HS-27A (cell line): ENCODE results near the gene KIAA1217.
A peak's percentile ranks its signal among the peaks of the same experiment; 100 is the strongest.
"Not testable (repeated sequence)": the region's sequence is repeated elsewhere in the genome, so short reads cannot be mapped to it uniquely, and the experiment has no call there.

Experiments
- DNase-seq: peaks from one replicate; pipeline ENCODE4 v3.0.0-alpha.2; 2012; ENCODE audit warnings: low read depth, missing footprints

Gene KIAA1217

DNA sequence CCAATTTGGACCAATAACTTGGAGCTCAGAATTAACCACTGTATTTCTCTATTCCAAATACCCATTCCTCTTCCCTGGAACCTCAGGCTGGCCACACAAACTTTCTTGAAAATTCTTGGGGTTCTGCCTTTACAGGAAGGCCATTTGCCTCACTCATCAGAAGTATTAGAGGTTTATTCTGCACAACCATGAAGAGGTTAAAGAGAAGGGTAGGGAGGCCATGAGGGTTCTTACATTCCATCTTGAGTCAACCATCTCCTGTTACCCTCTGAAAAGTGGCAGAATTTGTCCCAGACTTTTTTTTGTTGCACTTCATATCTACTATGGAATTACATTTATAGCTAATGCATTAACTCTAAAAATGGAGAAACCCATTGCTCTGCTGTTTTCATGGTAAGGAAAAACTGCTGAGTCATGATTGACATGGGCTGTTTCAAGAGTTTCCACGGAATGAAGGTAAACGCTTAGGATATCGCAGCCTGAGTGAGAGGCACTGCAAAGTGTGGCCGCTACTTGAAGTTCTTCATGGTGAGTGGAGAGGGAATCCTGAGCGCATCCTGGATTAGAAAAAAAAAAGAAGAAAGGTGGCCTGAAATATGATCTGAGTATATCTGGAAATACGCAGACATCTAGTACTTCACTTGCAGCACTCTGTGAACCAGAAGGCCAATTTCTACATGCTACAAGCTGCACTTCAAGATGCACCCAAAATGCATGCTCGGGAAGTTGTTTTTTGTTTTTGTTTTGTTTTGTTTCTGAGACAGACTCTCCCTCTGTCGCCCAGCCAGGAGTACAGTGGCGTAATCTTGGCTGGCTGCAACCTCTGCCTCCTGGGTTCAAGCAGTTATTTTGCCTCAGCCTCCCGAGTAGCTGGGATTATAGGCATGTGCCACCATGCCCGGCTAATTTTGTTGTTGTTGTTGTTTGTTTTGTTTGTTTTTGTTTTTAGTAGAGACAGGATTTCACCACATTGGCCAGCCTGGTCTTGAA is 83.7 kb downstream of the KIAA1217 start:
- DNase-seq = no peak

DNA sequence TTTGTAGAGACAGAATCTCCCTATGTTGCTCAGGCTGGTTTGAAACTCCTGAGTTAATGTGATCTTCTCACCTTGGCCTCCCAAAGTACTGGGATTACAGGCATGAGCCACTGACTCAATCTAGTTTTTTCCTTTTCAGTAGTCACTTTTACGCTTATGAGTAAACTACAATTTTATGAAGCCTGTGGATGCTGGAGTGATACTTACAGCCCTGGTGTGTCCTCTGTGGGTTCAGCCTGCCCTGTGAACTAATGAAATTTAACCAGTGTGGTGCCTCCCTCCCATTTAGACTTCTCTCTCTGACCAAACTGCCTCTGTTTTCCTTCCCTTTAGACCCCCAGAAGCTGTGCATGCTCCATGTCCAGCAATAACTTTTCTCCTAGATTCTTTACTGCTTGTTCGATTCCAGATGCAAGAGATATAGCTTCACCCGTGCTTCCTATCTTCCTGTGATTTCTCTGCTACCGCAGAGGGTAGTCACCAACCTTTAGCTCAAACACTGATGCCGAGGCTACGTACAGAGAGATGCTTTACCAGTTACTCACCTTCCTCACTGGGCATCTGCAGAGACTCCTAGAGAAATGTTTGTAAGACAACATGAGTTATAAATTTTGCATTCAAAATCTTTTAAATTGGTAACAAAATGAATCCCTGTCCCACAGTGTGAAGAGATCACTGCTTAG is 90.8 kb downstream of the KIAA1217 start:
- DNase-seq = peak; percentile 22

DNA sequence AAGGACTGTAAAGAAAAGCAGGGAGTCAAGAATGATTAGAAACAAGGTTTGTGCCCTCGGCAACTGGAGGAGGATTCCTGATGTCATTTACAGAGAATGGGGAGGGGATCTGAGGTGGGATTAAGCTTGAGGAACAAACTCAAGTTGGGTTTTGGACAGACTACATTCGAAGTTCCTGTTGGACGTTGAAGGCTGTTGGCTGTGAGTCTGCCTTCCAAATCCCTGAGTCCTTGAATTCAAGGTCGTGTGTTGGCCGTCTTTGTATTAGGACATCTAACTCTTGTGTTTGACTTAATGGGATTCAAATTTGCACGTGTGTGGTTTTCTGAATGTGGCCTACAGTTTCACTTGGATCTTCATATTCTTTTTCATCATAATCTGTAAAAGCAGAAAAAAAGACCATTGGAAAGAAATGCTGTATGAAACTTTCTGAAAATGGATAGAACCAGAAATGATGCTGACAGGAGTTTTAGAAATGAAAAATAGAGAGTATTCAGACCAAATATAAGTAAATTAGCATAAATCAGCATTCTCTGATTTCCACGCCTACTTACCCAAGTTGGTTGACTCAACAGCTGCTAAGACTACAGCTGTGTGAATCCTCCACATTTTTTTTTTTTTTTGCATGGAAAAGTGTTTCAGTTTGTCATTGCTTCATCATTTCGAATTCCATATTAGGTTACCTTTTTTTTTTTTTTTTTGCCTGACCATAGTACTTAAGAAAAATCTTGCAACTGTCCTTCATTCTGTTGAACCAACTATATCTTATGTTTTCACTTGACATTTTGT is 94.8 kb downstream of the KIAA1217 start:
- no peak for DNase-seq

DNA sequence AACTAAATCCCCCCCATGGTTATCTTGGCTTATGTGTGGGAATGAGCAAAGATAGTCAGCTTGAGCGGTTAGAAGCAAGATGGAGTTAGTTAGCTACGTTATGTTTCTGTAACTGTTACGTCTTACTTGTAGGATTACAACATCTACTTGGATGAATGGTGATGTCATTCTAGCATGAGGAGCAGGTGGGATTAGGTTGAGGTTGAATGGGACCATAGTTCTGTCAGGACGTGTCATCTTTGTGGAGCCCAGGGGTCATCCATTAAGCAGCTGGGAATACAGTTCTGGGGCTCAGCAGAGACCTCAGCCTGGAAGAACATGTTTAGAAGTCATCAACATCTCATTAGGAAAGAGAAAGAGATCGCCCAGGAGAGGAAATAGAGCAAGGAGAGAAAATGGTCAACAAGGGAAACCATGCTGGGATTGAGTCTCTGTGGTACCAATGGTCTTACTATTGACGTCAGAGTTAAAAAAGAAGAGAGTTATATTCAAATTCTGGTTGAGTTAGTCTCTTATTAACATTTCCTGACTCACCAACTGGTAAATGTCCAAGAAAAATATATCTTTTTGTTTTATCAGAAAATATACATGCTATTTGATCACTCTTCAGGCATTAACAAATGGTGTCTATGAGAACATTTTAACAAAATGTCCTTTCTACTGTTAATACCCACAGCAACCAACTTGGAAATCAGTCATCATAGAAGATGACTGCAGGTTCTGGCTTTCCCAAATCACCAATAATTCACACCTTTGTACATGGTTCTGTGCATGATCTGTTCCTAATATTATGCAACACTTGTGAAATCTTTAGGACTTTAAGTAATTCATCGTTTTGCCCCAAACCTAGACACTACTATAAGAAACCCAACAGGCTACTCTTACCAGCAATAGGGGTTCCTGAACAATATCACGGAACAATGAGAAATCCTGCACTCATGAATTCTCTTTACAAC is 96.9 kb downstream of the KIAA1217 start:
- no peak for DNase-seq

DNA sequence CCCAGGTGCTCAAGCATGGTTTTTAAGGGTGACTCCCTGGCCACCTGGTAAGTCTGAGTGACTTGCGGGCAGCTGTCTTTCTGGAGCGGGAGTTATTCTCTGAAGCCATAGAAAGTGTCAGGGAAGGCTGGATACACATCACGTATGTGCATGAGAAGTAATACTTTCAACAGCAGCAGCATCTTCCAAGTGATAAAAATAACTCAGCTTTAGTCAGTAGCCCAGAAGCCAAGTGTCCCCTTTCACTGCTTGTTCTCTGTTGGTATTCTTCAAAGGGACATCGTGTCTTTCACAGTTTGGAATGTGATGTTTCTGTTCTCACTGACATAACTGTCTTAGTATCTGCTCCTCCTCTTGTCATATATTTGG is 97.6 kb downstream of the KIAA1217 start:
- DNase-seq = no peak

DNA sequence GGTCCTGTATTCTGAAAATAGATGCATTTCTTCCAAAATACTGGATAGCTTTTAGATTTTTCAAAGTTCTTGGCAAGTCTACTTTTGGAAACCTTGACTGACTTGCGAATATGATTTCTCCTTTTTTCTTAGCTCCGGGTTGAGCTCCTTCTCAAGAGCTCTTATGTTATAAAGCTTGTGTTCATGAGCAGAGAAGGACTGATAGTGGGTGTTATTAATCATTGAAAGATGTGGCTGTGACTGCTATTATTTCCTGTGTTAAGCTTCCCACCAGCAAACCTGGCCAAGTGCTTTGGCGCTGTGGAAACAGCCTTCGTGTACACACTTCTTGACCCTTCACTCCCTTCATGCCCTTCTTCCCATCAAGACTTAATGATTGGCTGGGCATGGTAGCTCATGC is 98.2 kb downstream of the KIAA1217 start:
- DNase-seq = no peak

DNA sequence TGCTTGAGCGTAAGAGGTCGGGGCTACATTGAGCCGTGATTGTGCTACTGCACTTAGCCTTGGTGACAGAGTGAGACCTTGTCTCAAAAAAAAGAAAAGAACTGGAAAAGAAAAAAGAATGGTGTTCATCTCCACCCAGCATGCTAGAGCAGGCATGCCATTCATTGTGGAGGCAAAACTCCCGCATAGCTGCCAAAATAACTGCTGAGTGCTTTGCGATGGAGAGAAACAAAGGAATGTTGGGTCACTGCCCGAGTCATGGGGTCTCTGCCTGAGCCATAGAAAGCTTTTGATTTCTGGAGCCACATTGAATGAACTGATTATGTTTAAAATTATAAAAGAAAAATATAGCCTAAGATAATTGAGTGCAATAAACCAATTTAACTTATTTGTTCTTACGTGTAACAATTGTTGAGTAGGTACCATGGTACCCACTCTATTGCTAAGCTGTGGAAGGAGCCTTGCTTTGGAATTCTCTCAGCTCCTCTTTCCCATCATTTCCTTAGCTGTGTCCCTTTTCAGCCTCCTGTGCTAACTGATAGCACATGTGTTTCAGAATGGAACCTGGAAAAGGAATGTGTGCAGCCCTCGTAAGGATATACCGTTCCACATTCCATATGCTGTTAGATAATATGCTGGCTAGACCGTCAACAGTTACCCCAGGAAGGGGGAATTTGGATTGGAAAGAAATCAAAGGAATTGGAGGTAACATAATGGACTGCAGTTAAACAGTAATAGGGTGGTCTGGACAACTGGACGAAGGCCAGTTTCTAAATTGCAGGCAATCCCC is 99.0 kb downstream of the KIAA1217 start:
- DNase-seq = no peak

DNA sequence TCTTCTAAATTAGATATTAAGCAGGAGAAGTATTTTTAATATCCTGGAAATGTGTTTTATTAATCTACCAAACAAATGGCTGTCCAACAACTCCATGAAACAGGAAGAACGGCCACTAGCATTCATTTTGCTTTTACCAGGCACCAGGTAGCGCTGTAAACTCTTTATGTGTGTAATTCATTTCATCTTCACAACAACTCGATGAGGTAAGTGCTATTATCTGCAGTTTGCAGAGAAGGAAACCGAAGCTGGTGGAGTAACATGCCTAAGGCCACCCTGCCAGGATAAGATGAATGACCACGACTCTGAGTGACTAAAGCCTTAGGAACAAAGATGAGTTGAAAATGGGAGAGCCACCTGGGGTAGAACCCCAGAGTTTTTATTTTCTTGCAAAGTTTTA is 101.2 kb downstream of the KIAA1217 start:
- DNase-seq = no peak

DNA sequence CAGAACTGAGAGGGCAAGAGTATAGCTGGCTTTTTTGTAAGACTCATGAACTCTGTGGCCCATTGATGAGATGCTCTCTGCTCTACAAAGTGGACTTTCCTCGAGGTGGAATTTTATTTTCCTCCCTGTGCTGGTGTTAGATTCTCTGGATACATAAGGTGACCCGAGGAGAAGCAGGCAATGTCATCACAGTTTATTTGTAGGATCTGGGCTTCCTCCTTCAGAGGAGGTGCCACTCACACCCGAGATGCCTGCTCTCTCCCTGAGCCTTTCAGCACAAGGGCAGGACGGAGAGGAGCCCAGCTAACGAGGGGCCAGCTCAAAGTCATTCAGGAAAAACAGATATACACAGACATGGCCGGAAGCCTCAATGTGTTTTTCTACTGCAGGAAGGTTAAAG is 103.0 kb downstream of the KIAA1217 start:
- no peak for DNase-seq

DNA sequence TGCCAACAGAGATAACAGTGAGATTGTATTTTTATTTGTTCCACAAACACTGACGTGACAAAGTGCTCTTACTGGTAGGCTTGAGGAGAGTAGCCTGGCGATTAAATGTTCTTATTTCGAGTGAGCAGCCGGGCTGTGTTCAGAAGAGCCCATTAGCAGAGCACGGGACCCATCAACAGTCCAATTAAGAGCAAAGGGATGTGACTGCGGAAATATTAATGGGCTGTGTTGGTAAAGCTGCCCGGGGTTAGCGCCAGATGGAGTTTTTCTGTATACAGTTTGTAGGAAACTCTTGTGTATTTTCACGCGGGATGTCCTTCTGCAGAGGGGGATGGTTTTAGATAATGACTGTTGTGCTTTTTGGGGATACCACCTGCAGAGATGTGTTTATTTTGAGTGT is 104.3 kb downstream of the KIAA1217 start:
- DNase-seq = no peak

DNA sequence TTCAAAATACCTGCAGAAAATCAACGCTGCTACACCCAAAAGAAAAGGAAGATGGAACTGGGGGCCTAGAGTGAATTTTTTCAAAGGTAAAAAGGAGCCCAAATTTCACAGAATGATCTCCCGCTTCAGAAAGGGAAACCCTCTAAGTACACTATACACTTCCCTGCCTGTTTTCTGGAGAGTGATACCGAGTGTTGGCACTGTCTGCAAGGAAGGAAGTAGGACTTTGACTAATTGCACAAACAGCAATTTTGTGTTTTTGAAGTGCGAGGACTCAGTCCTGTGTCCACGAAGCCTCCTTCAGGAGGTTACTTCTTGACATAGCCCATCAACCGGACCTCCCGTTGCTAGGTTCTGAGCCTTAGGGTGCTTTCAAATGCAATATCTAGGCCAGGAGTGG is 106.3 kb downstream of the KIAA1217 start:
- DNase-seq = no peak

DNA sequence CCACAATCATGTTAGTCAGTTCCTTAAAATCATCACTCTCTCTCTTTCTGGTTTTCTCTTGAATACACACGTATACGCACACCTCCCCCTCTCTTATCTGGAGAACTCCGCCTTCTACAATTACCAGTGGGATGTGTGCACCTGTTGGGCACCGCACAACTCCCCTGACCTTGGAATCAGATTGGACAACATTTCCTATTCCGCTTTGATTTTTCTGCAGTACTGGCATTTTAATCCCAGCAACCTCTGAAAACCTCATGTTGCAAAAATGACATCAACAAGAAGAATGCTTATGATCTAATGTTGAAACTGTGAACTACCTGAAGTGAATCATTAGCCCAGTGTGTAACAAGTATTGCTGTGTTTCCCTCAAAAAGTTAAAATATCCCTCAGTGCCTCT is 109.6 kb downstream of the KIAA1217 start:
- no peak for DNase-seq

DNA sequence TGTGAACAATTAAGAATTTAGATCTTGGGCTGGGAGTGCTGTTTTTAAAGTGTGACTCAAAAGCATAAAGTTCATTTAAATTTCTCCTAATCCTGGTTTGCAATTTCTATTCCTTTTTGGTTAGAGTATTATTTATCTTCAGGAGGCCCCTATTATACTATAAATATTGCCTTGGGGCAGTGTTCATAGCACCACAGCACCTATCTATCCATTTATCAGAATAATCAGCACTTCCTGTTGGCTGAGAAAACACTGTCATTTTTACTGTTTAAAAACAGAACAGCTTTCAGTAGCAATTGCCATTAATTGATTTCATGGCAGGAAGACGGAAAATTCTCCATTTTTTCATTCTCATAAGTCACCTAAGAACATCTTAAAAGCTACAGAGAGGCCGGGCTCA is 111.4 kb downstream of the KIAA1217 start:
- no peak for DNase-seq

DNA sequence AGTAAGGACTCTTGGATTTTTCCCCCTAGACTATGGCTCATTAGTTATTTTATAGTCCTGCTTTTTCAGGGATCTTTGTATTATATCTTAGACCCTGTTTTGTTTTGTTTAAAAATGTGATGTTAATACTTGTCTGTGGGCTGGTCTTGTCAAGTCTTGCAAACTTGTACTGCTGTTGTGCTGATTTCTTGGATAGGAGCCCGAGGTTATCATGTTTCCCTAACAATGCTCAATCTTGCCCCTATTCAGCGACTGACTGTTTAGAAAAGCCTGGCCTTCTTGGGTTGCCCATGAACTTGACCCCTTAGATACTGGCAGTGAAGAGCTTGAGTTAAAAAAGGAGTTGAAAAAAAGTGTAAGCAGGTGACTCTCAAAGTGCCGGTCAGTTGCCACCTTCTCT is 115.7 kb downstream of the KIAA1217 start:
- no peak for DNase-seq

DNA sequence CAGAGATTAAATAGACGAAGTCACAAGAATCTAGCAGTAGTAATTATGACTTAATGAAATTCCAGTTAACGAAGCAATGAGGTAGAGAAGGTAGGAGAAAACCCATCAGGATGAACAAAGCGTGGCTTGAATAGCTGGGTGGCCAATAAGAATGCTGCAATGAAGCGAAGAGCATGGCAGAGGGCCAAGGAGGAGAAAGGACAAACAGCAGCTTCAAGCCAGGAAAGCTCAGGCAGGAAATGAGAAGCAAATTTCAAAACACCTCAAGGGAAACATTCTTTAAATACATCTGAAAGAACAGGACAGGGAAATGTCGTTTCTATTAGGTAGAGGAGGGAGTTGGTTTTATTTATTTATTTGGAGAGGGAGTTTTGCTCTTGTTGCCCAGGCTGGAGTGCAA is 122.5 kb downstream of the KIAA1217 start:
- no peak for DNase-seq

DNA sequence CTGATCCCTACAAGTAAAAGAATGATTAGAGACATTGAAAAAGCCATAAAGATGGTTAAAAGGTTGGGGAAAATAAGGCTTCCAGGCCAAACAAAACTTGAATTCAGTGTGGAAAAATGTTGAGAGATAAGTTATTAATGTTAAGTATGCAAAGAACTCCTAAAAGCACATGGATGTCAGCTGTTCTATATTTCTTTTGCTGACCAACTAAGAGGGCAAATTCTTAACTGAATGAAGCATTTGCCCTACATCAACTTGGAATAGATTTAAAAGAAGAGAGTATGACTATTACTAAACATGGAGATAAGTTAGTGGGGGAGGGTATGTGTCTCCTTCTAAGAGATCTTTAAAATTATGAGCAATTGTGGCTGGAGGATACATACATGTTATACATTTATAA is 124.8 kb downstream of the KIAA1217 start:
- DNase-seq = no peak

DNA sequence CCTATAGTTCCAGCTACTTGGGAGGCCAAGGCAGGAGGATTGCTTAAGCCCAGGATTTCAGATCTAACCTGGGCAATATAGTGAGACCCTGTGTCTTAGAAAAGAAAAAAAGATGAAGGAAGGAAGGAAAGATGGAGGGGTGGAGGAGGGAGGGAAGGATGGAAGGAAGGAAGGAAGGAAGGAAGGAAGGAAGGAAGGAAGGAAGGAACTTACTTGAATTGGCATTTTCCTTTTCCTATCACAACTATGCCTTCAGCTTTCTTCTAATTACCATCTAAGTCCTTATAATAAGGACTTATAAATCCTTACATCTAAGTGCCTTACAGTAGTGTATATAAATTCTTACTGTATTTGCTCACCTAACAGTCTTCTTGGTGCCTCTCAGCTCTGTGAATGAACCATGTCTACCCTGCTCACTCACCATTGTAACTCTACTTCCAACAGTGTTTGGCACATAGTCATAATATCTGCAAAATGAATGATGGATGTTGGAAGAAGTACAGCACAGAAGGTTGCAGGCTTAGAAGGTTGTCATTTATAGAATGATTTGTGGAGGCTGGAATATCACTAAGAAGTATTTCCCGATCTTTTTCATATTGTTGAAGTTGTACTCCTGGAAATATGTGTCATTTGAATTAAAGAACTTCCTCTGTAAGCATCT is 125.5 kb downstream of the KIAA1217 start:
- no peak for DNase-seq

DNA sequence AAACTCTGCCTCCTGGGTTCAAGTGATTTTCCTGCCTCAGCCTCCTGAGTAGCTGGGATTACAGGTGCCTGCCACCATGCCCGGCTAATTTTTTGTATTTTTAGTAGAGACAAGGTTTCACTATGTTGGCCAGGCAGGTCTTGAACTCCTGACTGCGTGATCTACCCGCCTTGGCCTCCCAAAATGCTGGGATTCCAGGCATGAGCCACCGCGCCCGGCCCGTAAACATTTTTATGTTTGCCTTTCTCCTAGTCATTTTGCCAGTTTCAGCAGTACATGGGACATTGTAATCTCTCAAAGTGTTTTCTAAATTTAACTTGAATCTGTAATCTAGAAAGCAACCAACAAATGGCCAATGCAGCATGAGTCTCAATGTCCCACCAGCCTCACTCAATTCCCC is 128.8 kb downstream of the KIAA1217 start:
- not testable (repeated sequence) for DNase-seq

DNA sequence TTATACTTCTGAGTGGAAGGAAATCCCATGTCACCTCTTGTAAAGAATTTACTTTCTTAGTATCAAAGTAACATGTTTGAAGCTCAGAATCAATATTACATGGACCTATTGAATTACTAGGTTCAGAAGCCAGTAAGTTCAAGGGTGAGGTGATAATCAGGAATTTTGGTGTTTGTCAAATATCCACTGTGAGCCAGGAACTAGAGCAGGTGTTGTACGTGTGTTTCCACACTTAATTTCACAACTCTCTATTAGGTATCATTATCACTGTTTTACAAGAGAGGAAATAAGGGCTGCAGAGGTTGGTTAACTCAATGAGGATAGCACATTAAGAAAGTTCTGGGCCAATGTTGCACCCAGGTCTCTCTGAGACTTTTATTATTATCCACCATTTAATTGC is 130.4 kb downstream of the KIAA1217 start:
- DNase-seq = no peak

DNA sequence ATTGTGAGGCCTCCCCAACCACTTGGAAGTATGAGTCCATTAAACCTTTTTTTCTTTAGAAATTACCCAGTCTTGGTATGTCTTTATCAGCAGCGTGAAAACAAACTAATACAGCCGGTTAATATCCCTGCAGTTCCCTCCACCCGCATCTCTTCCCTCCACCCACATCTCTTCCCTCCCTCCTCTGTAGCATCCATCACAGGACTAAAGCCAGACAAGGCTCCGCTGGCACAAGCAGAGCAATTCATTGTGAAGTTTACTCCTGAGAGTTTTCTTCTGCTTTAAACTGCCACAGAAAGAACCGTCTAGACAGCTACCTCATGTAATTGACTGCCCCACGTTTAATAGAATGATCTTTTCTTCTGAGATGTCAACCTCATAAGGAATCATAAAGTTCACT is 131.5 kb downstream of the KIAA1217 start:
- DNase-seq = no peak
